D721Med (cell line): ENCODE data around the gene IKZF2.

Experiments used
- DNase-seq: peaks from one replicate; pipeline ENCODE4 v3.0.0; 2011; ENCODE audit warnings: low spot score; ENCODE audit not compliant: insufficient read length
- FAIRE-seq: peaks from 2 replicates; lab custom pipeline; 2011; peaks lifted over from hg19 to GRCh38; lab: Jason Lieb, UNC
- TF ChIP-seq, protein P1 (sequence below): IDR thresholded peaks from 2 replicates; pipeline ENCODE4 v1.5.1; 2012; ENCODE audit warnings: mild to moderate bottlenecking, control low read depth; ENCODE audit not compliant: insufficient read depth; ENCODE audit errors: missing control alignments

Gene IKZF2

DNA sequence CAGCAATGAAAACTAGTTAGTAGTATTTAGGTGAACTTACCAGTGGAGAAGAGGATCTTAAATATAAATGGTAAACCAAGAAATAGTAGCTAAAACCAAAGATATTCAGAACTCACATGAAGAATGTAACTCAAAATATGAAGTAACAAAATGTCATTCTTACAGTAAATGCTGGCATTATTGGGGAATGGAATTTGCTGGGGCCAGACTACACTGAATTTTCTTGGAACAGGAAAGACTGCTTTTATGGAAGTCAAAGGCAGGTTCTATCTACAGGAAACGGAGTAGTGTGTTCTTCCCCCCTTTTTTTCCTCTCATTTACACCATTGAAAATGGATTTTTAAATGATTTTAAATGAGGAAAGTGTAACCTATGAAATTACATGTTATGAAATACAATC, 188.7 kb downstream of the IKZF2 start:
- FAIRE-seq (no peak), DNase-seq (no peak)
- TF ChIP-seq, protein P1, sequence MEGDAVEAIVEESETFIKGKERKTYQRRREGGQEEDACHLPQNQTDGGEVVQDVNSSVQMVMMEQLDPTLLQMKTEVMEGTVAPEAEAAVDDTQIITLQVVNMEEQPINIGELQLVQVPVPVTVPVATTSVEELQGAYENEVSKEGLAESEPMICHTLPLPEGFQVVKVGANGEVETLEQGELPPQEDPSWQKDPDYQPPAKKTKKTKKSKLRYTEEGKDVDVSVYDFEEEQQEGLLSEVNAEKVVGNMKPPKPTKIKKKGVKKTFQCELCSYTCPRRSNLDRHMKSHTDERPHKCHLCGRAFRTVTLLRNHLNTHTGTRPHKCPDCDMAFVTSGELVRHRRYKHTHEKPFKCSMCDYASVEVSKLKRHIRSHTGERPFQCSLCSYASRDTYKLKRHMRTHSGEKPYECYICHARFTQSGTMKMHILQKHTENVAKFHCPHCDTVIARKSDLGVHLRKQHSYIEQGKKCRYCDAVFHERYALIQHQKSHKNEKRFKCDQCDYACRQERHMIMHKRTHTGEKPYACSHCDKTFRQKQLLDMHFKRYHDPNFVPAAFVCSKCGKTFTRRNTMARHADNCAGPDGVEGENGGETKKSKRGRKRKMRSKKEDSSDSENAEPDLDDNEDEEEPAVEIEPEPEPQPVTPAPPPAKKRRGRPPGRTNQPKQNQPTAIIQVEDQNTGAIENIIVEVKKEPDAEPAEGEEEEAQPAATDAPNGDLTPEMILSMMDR = no peak

DNA sequence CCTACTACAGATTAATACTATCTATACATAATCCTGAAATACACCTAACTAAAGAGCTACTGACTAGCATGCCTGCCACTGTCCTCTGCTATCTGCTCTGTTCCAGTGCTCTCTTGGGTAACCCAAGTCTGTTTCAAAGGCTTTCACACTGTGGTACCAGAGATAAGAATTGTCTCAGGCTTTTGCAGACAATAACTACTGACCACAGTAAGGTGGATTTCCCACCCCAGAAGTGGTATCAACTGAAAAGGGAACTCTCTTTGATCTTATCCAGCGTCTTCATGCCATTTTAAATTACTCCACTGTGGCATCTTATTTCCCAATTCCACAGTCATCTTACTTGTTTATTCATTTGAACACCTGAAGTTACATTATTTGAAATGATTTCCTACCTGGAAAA, 190.2 kb downstream of the IKZF2 start:
- DNase-seq (no peak), FAIRE-seq (no peak)
- TF ChIP-seq, protein P1 = no peak

DNA sequence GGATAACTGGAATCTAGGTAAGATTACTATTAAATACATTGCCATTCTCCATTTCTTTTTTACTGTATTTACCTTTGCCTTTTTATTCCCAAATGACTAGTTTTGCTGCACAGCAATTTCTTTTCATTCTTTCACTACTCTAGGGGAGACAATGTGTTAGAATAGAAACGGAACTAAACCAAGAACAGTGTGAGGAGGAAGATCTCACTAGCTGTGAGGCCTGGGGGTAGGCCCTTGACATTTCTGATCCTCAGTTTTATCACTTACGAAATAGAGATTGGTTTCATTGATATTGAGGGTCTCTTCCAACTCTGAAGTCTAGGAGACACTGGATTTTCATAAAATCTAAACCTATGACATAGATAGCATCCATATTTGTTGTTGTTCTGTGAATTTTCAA, 191.1 kb downstream of the IKZF2 start:
- DNase-seq = no peak
- no peak for FAIRE-seq
- TF ChIP-seq, protein P1 = no peak

- TF ChIP-seq, protein P1 = no peak
- DNase-seq = no peak
- no peak for FAIRE-seq
These were observed 191.8 kb downstream of the IKZF2 start for GRCh38 chr2:212959471-212960117.

DNA sequence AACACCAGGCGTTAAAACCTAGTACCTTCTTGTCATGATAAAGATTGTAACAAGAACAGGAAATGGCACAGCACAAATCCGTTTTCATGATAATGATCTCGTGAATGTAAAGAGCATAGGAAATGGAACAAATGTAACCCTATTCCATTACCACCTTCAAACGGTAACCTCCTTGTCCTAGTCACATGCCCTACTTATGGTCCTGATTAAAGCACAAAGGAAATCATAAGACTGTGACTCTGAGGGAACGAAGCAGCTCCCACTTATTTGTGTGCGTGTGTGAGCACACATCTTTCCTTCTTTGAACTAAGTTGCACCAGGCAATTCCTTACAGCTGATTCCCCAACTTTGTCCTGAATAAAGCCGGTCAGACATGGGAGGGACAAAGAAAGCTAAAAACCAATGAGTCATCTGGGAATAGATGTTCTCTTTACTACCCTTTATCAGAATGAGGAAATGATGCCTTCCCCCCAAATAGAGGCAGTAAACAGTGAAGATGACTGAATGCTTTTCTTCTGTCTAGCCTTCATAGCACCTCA, 192.6 kb downstream of the IKZF2 start:
- TF ChIP-seq, protein P1 = no peak
- DNase-seq (no peak), FAIRE-seq (no peak)

DNA sequence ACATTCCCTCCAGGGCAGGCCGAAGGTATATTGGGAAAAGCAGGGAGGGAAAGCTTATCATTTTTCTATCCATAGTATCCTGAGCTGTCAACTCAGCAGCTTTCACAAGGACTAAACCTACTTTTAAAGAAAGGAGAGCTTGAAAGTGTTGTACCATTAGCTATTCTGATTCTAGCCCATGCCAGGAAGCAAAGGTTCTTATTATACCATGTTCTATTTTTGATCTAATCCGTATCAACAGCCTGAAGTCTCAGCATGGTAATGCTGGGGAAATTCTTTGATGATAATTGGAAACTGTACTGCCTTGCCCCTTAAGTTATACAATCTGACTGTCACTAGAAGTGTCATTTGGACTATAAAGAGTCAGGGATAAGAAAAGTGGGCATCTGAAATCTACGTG, 193.3 kb downstream of the IKZF2 start:
- DNase-seq (no peak), FAIRE-seq (no peak)

GRCh38 chr2:212957624-212958023, 193.8 kb downstream of the IKZF2 start:
- DNase-seq (no peak), FAIRE-seq (no peak)
- TF ChIP-seq, protein P1 = no peak

More for the DNA sequence above, 193.3 kb downstream of the IKZF2 start:
- TF ChIP-seq, protein P1 = no peak
